GM12872 (cell line): ENCODE results near the gene FAM81B.

Experiments
- TF ChIP-seq, protein P1 (sequence below): IDR thresholded peaks from 3 replicates; pipeline ENCODE4 v1.5.1; 2011; ENCODE audit warnings: low read depth, mild to moderate bottlenecking, low read length, moderate library complexity; ENCODE audit not compliant: insufficient read depth

The FAM81B gene

GRCh38 chr5:95439801-95440493 lies 48.8 kb downstream of the FAM81B start:
- TF ChIP-seq, protein P1, sequence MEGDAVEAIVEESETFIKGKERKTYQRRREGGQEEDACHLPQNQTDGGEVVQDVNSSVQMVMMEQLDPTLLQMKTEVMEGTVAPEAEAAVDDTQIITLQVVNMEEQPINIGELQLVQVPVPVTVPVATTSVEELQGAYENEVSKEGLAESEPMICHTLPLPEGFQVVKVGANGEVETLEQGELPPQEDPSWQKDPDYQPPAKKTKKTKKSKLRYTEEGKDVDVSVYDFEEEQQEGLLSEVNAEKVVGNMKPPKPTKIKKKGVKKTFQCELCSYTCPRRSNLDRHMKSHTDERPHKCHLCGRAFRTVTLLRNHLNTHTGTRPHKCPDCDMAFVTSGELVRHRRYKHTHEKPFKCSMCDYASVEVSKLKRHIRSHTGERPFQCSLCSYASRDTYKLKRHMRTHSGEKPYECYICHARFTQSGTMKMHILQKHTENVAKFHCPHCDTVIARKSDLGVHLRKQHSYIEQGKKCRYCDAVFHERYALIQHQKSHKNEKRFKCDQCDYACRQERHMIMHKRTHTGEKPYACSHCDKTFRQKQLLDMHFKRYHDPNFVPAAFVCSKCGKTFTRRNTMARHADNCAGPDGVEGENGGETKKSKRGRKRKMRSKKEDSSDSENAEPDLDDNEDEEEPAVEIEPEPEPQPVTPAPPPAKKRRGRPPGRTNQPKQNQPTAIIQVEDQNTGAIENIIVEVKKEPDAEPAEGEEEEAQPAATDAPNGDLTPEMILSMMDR: no peak

DNA sequence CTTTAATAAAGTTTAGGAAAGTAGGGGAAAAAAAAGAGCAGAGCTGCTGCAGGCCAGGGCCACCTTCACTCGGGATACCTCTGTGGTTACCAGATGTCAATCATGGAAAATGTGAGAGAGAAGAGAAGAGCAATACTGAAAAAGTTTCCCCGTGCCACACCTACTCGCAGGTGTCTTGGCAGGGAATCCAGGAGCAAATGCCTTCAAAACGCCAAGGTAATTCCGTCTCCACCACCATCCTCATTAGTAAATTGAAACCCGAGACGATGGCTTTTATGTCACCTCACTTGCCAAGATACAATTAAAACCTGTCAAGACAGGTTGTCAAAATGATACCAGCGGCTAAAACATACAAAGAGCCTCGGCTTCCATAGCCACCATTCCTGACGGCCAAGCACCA lies 49.7 kb downstream of the FAM81B start:
- TF ChIP-seq, protein P1: no peak

DNA sequence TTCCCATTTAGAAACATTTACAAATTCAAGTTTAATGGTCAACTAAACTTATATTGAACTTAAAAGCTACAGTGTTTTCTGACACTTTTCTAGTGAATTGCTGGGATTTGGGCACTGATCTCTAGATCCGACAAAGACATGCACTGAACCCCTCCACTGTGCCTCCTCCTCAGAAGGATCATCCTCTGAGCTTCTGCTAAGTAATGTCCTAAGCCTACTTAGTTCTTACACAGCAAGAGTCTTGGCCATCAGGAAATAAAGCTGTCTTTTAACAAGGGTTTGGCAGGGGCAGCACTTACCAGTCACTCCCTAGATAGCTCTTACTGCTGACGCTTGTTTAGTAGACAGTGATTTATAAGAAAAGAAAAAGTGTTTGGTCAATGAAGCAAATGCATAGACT lies 50.5 kb downstream of the FAM81B start:
- TF ChIP-seq, protein P1: no peak

GRCh38 chr5:95445442-95445841 lies 54.3 kb downstream of the FAM81B start:
- TF ChIP-seq, protein P1: no peak

GRCh38 chr5:95445995-95446394 lies 54.8 kb downstream of the FAM81B start:
- TF ChIP-seq, protein P1: no peak

DNA sequence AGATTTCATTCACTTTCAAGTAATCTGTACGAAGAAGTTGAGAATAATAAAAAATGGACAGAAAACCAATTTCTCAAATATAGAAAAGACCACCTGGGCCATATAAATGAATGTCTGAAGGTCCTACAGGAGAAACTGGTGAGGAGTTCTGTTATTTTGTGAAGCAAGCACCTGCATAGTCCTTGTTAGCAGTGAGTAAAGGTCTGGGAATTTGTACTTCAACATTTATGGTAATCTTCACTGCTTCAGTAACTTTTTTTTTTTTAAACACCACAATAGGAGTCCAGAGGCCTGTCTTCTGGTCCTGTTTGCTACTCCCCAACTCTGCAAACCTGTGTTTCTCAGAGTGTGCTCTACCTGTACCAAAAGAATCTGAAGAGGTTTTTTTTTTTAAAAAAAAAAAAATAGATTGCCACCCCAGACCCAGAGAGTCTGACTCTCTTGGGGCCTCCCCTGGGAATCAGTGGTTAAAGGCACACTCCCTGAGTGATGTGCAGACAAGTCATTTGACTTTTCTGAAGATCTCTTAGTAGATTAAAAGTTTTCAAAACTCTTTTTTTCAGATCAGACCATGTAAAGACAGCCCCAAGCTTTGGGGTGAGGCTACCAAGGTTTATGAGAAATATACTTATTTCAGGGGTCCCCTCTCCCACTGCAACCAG lies 55.5 kb downstream of the FAM81B start:
- TF ChIP-seq, protein P1: no peak

- TF ChIP-seq, protein P1: no peak
Observed at GRCh38 chr5:95447961-95448360, 56.8 kb downstream of the FAM81B start.
